H1 (cell line): Measurements from ENCODE around the gene PRR23E. TPM values are rescaled to one million over a fixed set of nuclear protein-coding genes. Genes with fewer than 3 reads are reported as not detected.

ENCODE experiments used
- NANOG ChIP-seq: IDR thresholded peaks from 2 replicates; pipeline ENCODE4 v1.6.1; 2011; ENCODE audit warnings: low read length, low read depth, mild to moderate bottlenecking, inconsistent platforms; ENCODE audit not compliant: insufficient read depth, poor library complexity, severe bottlenecking
- polyA plus RNA-seq, 7 experiments: library from polyadenylated mRNA; depleted of rRNA in 3 of 7; stranded (reverse) in 5 of 7; unstranded in 2 of 7; fragments of >200 nt in 5 of 7; fragments of 200-250 nt in 2 of 7; gene quantifications; 1 replicate in 5 of 7; 2 replicates in 1 of 7; 4 replicates in 1 of 7; pipeline versions ENCODE4 v1.2.1 to v1.2.3, GENCODE V29; 2011 to 2013; ENCODE audit warnings: missing spikeins in 2 of 7, mixed read lengths in 2 of 7
- total RNA-seq: library from RNA; stranded (reverse); fragmentation: NEBNext Ultra II Directional; extraction: Animal tissue kit (Norgen Biotek cat#: 25700); gene quantifications from 2 replicates; pipeline ENCODE4 v1.2.1, GENCODE V29; 2021

PRR23E gene
- total and polyA plus RNA-seq, 2 of the 8 experiments (the other 6 are each of a cell fraction or from before 2014, with no cell fraction given), result not detected

DNA sequence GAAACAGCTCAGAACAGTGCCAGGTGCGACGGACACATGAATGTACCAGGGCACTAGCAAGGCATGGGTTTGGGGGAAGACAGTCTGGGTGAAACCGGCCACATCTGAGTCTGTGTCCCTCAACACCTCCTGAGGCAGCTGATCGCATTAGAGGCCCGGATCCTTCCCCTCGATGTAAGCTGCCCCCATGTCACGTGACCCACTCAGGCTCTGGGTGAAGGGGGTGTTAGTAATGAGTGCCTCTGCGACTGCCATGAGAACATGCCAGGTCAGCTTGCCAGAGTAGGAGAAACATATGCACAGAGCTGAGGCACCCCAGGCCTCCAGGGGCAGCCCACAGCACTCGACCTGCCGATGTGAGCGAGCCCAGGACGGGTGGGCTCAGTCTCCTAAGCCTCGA lies 29.7 kb downstream of the PRR23E start (continued):
- TF ChIP-seq NANOG, result no peak
